EH (cell line): ENCODE measurements around the gene TIMM10B.

Experiments
- DNase-seq: peaks from one replicate; pipeline ENCODE4 v3.0.0-alpha.2; 2015; ENCODE audit warnings: low read depth

The TIMM10B gene

GRCh38 chr11:6481012-6481923 lies at the start of gene TIMM10B, which contains the start of gene ARFIP2:
TSS of gene TIMM10B (plus strand) at chr11:6481501. CDS start at chr11:6481517, 16 bp downstream.
TSS of gene ARFIP2 (minus strand) at chr11:6481331. CDS start at chr11:6480421, 910 bp downstream.
- peak; percentile 99 for DNase-seq

GRCh38 chr11:6431861-6432260 lies 49.4 kb upstream of the TIMM10B start:
- peak; percentile 93 for DNase-seq

GRCh38 chr11:6433998-6434660 lies 47.2 kb upstream of the TIMM10B start:
- no peak for DNase-seq

- no peak for DNase-seq
Observed at GRCh38 chr11:6437423-6437822, 43.9 kb upstream of the TIMM10B start.

- no peak for DNase-seq
Observed at GRCh38 chr11:6437993-6438392, 43.3 kb upstream of the TIMM10B start.

- peak; percentile 68 for DNase-seq
Observed at GRCh38 chr11:6438979-6439571, 42.2 kb upstream of the TIMM10B start.

GRCh38 chr11:6440906-6441358 lies 40.4 kb upstream of the TIMM10B start, which contains the start of gene HPX:
TSS of gene HPX (minus strand) at chr11:6440987. CDS start at chr11:6440963, 24 bp downstream.
- DNase-seq: no peak

- no peak for DNase-seq
Observed at GRCh38 chr11:6442441-6442840, 38.9 kb upstream of the TIMM10B start.

- peak; percentile 68 for DNase-seq
Observed at GRCh38 chr11:6443269-6444003, 37.9 kb upstream of the TIMM10B start.

- DNase-seq: no peak
Observed at GRCh38 chr11:6448574-6448973, 32.7 kb upstream of the TIMM10B start.

GRCh38 chr11:6452219-6452618 lies 29.1 kb upstream of the TIMM10B start:
- no peak for DNase-seq

- DNase-seq: no peak
Observed at GRCh38 chr11:6453152-6453551, 28.1 kb upstream of the TIMM10B start.

- no peak for DNase-seq
Observed at GRCh38 chr11:6455070-6455469, 26.2 kb upstream of the TIMM10B start.

GRCh38 chr11:6456361-6457073 lies 24.8 kb upstream of the TIMM10B start:
- DNase-seq: no peak

- DNase-seq: no peak
Observed at GRCh38 chr11:6457581-6458320, 23.6 kb upstream of the TIMM10B start.

- no peak for DNase-seq
Observed at GRCh38 chr11:6458352-6459098, 22.8 kb upstream of the TIMM10B start.

- DNase-seq: no peak
Observed at GRCh38 chr11:6459099-6459450, 22.2 kb upstream of the TIMM10B start.

- peak; percentile 90 for DNase-seq
Observed at GRCh38 chr11:6468712-6469495, 12.4 kb upstream of the TIMM10B start.

GRCh38 chr11:6469599-6469998 lies 11.7 kb upstream of the TIMM10B start:
- no peak for DNase-seq
